ENCODE results near the gene GRK4.

DNA sequence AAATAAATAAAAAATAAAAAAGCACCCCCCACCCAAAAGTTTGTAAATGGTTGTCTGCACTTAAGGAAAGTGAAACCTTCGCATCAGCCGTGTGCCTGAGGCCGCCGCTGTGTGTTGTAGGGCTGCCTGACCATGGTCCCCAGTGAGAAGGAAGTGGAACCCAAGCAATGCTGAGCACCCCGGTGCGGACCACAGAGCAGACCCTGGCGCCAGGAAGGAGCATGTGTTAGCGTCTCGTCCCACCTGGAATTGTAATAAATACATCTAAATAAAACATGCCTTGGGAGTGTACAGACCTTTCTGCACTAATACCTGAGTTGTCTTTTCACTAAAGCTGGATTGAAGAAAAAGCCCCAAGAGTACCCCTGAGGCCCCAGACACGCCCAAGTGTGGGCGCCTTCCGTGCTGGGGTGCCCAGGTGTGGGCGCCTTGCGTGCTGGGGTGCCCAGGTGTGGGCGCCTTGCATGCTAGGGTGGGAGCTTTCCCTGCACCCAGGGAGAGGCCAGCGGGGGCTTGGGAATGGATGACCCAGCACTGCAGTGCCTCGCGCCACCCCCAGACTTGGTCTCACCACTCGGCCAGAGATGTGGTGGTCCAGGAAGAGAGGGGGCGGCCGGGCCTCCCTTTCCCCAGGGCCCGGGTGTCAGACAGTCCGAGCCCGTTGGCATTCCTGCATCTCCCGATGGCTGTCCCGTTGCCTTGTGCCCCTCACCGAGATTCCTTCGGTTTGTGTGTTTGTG lies 77.3 kb downstream of the GRK4 start:
- TF ChIP-seq, protein P1, sequence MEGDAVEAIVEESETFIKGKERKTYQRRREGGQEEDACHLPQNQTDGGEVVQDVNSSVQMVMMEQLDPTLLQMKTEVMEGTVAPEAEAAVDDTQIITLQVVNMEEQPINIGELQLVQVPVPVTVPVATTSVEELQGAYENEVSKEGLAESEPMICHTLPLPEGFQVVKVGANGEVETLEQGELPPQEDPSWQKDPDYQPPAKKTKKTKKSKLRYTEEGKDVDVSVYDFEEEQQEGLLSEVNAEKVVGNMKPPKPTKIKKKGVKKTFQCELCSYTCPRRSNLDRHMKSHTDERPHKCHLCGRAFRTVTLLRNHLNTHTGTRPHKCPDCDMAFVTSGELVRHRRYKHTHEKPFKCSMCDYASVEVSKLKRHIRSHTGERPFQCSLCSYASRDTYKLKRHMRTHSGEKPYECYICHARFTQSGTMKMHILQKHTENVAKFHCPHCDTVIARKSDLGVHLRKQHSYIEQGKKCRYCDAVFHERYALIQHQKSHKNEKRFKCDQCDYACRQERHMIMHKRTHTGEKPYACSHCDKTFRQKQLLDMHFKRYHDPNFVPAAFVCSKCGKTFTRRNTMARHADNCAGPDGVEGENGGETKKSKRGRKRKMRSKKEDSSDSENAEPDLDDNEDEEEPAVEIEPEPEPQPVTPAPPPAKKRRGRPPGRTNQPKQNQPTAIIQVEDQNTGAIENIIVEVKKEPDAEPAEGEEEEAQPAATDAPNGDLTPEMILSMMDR (IDR thresholded peaks at IDR 0.05): no peak
- TF ChIP-seq POLR2A (IDR thresholded peaks at IDR 0.05): no peak
